Fibroblast of mammary gland (primary cell): Measurements from ENCODE around the gene PPBP.

Experiments used
- DNase-seq: peaks from one replicate; pipeline ENCODE4 v3.0.0-alpha.2; 2010; ENCODE audit warnings: low read depth
- H3K4me3 ChIP-seq: 2 replicates; pipeline ENCODE4 v1.5.1; 2011; ENCODE audit warnings: low read depth, mild to moderate bottlenecking, low read length, moderate library complexity; ENCODE audit not compliant: control insufficient read depth
- CTCF ChIP-seq: conservative IDR thresholded peaks from 2 replicates; pipeline ENCODE4 v1.5.1; 2011; ENCODE audit warnings: low read depth, low read length, inconsistent platforms; ENCODE audit not compliant: control insufficient read depth, insufficient read depth

The PPBP gene, protein sequence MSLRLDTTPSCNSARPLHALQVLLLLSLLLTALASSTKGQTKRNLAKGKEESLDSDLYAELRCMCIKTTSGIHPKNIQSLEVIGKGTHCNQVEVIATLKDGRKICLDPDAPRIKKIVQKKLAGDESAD

DNA sequence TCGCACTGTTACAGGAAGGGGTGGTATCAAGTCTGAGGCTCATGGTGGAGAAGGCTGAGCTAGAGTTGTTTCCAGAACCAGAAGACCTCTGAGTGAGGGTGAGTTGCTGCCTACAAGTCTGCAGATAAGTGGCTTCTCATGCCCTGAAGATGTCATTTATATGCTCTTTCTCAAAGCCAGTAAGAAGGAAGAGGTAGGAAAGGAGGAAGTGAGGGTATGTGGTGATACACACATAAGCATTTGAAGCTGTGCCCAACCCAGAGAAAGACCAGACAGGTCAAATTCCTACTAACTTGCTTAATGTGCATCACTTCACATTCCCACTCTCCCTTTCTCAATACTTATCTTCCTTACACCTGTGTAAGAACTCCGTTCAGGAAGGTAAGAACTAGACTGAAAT lies at the start of gene PPBP:
TSS of gene PPBP (minus strand) at position 130 of the 400 bp plus-strand sequence. CDS start at position 43, 87 bp downstream.
- DNase-seq = no peak
- H3K4me3 ChIP-seq = no peak within 1 kb of the TSS
- no peak for TF ChIP-seq CTCF

DNA sequence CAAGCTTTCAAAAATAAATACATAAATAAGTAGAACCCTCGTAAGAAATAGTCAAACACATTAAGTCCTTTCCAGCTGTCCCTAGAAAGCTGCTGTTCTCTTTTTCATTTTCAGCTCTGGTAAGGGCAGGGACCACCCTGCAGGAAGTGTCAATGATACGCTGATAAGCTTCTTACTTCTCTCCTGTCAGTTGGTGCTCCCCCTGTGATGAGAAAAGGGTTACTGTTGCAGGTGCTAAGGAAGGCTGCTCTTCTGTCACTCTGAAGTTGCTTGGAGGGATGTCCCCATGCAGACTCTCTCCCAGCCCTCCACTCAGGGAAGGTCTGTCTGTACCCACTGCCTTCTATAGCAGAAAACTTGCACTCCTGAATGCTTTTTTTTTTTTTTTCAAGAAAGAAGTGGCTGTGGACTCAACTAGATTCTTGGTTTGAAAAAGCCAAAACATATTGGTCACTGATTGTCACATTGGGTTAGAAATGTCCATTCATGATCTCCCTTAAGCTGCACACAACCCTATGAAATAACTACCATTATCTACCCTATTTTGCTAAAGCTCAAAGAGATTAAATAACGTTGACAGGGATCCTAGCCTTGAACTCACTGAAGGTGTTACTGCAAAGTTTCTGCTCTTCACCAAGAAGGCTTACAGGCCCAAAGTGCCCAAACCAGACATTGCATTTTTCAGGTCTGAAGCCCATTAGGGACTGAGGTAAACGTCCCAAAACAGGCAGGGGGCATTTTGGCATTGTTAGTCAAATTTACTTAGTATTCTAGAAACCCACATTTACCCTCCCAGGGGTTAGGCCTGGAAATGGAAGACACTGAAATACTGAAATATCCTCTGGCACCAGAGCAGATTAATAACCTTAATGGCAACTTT lies 49.3 kb upstream of the PPBP start:
- no peak for TF ChIP-seq CTCF
- no peak for DNase-seq
- peak overlapping the region; percentile 88 for H3K4me3 ChIP-seq

DNA sequence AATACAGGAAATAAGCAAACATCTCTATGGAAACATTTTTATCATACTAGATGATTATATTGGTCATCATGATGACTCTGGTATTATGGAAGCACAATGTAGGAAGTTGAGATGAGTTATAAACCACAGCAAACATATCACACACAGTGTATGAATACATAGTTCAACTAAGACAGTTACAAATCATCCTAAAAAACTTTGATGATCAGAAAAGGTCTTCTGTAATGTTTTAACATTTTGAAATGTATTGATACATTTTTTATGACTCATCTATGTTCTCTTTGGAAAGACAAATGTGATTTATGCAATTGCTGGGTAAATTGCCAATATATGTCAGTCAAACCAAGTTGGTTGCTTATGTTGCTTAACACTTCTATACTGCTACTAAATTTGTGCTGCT lies 45.7 kb upstream of the PPBP start:
- H3K4me3 ChIP-seq = no peak overlapping the region
- DNase-seq = peak; percentile 74
- TF ChIP-seq CTCF = no peak

DNA sequence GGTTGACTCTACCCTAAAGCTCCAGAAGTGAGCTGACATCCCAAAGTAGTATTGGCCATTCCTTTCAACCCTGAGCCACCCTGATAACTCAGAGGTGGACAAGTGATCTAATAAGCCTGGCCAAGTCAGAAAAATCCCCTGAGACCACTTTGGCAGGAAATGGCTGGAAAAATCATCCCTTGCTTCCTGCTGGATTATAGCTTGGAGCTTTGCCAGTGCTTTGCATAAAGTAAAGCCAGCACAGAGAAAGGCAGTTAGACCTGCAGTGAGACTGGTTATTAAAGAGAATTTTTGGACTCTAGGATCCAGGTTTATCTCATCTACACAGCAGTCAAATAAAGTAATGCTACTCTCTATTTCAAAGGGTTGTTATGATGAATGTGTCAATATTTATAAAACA lies 44.1 kb upstream of the PPBP start:
- no peak overlapping the region for H3K4me3 ChIP-seq
- no peak for TF ChIP-seq CTCF
- peak; percentile 78 for DNase-seq

- H3K4me3 ChIP-seq = no peak overlapping the region
- no peak for TF ChIP-seq CTCF
- no peak for DNase-seq
Measured at GRCh38 chr4:74031576-74031975, 43.6 kb upstream of the PPBP start.

GRCh38 chr4:74030285-74030684 lies 42.3 kb upstream of the PPBP start:
- TF ChIP-seq CTCF = no peak
- no peak overlapping the region for H3K4me3 ChIP-seq
- no peak for DNase-seq

DNA sequence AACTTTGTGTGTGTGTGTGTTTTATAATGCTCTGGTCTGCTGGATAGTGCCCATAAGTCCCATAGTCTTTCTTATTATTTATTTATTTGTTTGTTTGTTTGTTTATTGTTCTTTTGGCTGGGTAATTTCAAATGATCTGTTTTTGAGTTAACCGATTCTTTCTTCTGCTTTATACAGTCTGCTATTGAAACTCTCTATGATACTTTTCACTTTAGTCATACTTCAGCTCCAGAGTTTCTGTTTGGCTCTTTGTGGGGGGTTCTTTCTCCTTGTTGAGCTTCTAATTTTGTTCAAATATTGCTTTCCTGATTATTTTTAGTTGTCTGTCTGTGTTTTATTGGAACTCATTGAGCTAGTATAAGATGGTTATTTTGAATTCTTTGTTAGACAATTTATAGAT lies 40.5 kb upstream of the PPBP start:
- TF ChIP-seq CTCF = no peak
- H3K4me3 ChIP-seq = no peak overlapping the region
- DNase-seq = no peak
